Endothelial cell of umbilical vein (primary cell): ENCODE data around the gene PLD6.

Source experiments
- CTCF ChIP-seq, 2 donors: IDR thresholded peaks; 1 replicate in 1 of 2; 2 replicates in 1 of 2; pipeline ENCODE4 v1.5.1; 2011; ENCODE audit warnings: low read length in 2 of 2, mild to moderate bottlenecking in 2 of 2, moderate library complexity in 2 of 2, control low read depth in 1 of 2, inconsistent platforms in 1 of 2, low read depth in 1 of 2; ENCODE audit not compliant: insufficient read depth in 1 of 2; ENCODE audit errors: extremely low read depth in 1 of 2
- POLR2A ChIP-seq: IDR thresholded peaks from 2 replicates; pipeline ENCODE4 v1.6.1; 2012; ENCODE audit warnings: low read depth, mild to moderate bottlenecking, control low read depth, low read length

- TF ChIP-seq POLR2A: no peak
- TF ChIP-seq CTCF (IDR thresholded peaks at IDR 0.05; ENCODE audit: extremely low read depth in 1 of 2, insufficient read depth in 1 of 2, low read depth in 1 of 2, low read length in 2 of 2): no peak
These were observed 26.0 kb downstream of the PLD6 start for GRCh38 chr17:17180141-17180603.
